ENCODE measurements around the gene FXYD7.
"Not testable (repeated sequence)": the region's sequence is repeated elsewhere in the genome, so short reads cannot be mapped to it uniquely, and the experiment has no call there.

FXYD7 gene

GRCh38 chr19:35144600-35145436, 1.8 kb downstream of the FXYD7 start:
- no peak for DNase-seq (ENCODE audit: low read depth)

- DNase-seq (ENCODE audit: low read depth) = no peak
These were observed 3.8 kb downstream of the FXYD7 start for GRCh38 chr19:35146746-35147459.

DNA sequence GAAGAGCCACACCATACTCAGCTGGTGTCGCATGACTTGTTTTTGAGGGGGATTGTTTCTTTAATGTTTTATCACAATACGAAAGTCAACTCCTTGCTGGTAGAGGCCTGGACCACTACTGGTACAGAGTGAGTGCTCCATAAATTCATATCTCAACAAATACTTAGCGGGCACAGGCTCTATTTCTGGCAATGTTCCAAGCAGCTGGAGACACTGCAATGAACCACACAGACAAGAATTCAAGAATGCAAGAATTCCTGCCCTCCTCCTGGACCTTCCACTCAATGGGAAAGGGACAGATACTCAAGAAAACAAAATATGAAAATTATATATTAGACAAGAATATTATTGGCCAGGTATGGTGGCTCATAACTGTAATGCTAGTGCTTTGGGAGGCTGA, 6.4 kb downstream of the FXYD7 start:
- no peak for DNase-seq (ENCODE audit: low read depth)

GRCh38 chr19:35150445-35150844, 7.4 kb downstream of the FXYD7 start:
- DNase-seq (ENCODE audit: low read depth) = no peak

- no peak for DNase-seq (ENCODE audit: low read depth)
These were observed 8.4 kb downstream of the FXYD7 start for GRCh38 chr19:35151273-35152065.

GRCh38 chr19:35153129-35153522, 10.1 kb downstream of the FXYD7 start:
- not testable (repeated sequence) for DNase-seq (ENCODE audit: low read depth)

- peak; percentile 61 for DNase-seq (ENCODE audit: low read depth)
These were observed 10.9 kb downstream of the FXYD7 start for GRCh38 chr19:35153701-35154524.

DNA sequence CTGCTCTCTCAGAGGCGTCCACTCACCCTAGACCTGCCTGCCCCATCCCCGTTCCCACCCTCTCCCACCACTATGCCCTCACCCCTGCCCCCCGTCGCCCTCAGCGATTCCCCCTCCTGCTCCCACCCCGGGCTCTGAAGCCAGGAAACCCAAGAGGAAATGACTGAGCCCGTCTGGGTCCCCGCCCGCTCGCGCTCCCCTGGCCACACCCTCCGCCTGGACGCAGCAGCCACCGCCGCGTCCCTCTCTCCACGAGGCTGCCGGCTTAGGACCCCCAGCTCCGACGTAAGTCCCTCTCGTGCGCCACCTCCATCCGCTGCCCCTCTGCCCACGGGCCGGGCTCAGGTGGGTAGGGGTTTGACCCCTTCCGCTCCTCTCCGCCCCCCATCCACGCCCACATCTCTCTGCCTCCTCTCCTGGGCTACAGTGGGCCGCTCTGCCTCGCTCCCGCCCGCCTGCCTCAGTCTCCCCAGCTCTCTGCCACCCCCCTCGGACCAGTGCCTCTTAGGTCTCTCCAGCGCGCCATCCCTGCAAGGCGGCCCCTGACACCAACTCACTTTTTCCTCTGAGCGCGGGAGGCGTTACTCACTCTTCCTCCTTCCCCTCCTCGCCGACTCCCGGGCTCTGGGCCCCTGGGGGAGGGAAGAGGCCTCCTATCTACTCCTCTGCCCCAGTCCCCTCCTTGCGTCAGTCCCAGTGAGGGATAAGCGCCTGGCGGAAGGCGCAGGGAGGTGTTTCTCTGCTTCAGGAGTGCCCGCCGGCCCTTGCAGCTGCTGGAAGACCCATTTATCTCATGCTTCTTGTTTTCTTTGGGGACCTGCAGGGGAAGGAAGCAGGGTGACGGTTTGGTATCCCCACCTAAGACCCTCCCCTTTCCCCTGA, 11.7 kb downstream of the FXYD7 start, which contains the start of gene FXYD5:
FXYD5 (plus strand) TSS at position 211 of the 882 bp plus-strand sequence. CDS start 816 bp downstream, outside the sequence.
- DNase-seq (ENCODE audit: low read depth) = peak; percentile 71

GRCh38 chr19:35155441-35155840, 12.4 kb downstream of the FXYD7 start:
- DNase-seq (ENCODE audit: low read depth) = no peak

GRCh38 chr19:35155981-35156672, 13.1 kb downstream of the FXYD7 start:
- no peak for DNase-seq (ENCODE audit: low read depth)

DNA sequence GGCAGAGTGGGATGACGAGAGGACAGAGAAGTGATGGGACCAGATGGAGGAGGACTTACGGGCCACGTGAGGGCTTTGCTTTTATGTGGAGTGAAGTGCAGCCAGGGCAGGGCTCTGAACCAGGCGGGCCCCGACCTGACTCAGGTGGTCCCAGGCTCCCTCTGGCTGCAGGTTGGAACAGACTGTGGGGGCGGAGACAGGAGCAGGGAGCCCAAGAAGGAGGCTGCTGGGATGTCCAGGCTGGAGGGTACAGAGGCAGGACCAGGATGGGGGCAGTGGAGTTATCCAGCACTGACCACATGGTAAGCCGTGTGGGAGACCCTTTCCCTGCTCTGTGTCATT, 13.6 kb downstream of the FXYD7 start:
- no peak for DNase-seq (ENCODE audit: low read depth)

DNA sequence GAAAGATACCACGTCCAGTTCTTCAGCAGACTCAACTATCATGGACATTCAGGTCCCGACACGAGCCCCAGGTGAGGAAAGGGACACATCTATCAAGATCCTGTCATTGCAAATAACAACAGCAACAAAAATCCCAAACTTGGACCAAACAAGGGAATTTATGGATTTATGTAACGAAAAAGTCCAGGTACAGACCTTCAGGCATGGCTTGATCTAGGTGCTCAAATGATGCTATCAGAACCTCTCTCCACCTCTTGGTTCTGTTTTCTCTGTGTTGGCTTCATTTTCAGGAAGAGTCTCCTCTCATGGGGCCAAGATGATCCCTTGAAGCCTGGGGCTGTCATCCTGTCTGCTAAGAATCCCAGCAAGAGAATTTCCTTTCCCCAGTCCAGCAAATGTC, 14.4 kb downstream of the FXYD7 start:
- no peak for DNase-seq (ENCODE audit: low read depth)

GRCh38 chr19:35159606-35160005, 16.6 kb downstream of the FXYD7 start:
- no peak for DNase-seq (ENCODE audit: low read depth)

DNA sequence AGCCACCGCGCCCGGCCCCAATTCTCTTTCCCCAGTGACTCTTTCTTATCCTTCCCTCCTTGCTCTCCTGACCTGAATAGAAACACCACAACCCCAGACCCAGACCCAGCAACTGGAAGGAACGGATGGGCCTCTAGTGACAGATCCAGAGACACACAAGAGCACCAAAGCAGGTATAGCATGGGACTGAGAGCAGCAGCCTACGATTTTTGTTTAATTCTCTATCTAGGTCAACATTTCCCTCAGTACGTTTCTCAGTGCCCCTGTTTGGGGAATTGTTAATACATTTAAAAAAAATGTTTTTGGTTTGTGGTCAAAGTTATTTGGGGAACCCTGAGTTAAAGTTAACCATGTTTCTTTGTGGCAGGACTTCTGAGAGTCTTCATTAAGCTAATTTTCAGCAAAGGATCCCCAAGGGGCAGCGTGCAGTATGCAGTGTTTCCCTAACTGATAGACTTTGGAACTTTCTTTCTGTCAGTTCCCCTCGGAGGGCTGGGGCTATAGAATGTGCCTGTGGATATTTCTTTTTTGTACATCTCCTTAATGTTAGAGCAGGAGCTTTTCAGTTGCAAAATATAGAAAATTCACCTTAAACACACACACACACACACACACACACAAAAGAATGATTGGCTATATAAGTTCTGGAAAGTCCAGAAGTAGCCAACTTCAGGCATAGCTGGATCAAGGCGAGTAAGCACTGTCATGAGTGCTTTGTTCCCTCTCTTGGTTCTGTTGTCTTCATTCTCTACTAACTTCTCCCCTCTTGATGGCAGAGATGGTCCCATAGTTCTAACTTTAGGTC, 17.8 kb downstream of the FXYD7 start:
- no peak for DNase-seq (ENCODE audit: low read depth)

DNA sequence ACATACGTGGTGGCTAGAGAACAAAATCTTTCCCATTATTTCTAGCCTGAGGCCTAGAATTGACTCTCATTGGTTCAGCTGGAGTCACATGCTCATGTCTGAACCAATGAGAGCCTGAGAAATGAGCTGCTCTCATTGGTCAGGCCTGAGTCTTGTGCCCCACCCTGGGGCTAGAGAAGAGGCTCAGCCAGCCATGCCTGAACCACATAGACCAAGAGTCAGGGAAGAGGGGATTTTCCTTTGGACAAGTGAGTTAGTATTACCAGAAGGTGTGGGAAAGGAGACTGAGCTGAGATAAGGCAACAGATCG, 18.3 kb downstream of the FXYD7 start:
- no peak for DNase-seq (ENCODE audit: low read depth)

DNA sequence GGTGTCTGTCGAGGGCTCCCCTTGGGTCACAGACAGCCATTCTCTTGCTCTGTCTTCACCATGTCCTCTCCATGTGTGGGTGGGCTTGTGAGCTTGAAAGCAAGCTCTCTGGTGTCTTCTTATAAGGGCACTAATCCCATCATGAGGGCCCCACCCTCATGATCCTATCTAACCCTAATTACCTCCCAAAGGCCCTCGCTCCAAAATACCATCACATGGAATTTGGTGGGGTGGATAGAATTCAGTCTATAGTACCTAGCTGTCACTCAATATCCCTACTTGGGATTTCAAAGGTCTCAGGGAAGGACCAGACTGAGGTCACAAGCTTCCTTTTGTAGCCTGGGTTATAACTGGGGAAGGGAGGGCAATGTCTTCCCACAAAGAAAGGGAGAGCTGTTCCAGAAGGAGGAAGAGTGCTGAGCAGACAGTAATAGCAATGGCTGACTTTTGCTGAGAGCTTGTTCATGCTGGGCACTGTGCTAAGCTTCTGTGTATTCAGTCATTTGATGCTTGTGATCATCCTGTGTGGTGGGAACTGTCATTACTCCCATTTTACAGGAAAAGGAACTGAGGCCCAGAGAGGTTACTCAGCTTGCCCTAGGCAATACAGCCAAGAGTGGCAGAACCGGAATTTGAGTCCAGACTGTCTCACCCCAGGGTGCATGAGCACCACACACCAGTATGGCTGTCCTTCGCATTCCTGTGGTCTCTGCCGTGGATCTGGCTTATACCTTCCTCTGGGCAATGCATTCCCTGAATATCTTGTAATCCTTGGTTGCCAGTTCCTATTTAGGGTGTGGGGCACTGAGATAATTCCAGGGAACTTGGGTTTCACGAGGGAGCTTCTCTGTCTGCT, 19.6 kb downstream of the FXYD7 start:
- DNase-seq (ENCODE audit: low read depth) = no peak

DNA sequence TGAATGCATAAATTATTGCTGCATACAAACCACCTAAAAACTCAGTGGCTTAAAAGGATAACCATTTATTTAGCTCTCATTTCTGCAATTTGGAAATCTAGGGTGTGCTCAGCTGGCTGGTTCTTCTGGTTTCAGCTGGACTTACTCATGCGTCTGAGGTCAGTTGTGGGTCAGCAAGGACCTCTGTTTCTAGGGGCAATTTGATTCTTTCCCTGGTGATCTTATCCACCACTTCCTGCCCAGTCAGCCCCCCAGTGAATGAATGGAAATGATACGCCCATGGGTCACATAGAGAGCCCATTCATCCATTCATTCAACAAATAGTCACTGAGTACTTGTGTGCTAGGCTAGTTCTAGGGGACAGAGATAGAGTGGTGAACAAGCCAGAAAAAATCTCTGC, 21.4 kb downstream of the FXYD7 start:
- no peak for DNase-seq (ENCODE audit: low read depth)
